ENCODE results near the gene SLC35A3. TPM values are rescaled to one million over a fixed set of nuclear protein-coding genes. Genes with fewer than 3 reads are reported as not detected.

The SLC35A3 gene
- total RNA-seq, 1 donor from 2014 or later, result 38.9 TPM

DNA sequence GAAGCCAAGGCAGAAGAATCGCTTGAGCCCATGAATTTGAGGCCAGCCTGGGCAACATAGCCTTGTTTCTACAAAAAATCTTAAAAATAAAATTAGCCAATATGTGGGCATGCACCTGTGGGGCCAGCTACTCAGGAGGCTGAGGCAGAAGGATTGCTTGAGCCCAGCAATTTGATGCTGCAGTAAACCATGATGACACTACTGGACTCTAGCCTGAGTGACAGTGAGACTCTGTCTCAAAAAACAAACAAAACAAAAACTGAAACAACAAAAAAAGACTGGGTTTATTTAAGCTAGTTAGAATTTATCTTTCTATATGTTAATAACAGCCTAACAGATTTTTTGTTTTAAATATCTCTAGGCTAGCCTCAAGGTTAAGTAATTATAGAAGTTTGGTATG, 57.4 kb downstream of the SLC35A3 start:
- Mint-ChIP-seq H3K4me1 (peaks cover 2% of the 10 kb centered on the region), H3K9me3 (no peaks in the 10 kb centered on the region), H3K36me3 (no peaks in the 10 kb centered on the region), H3K27ac (no peak overlapping the region), H3K4me3 (no peak overlapping the region), H3K27me3 (ENCODE audit: insufficient read depth, low read depth) (no peaks in the 10 kb centered on the region)
- no peak overlapping the region for H3K4me2 ChIP-seq
- H3F3A ChIP-seq (ENCODE audit: low read depth), result no peaks in the 10 kb centered on the region
- DNase-seq (ENCODE audit: low spot score), result no peak
- H3K9me3 ChIP-seq (ENCODE audit: low read depth), result no peaks in the 10 kb centered on the region
- H2AFZ ChIP-seq (replicated peaks), result no peak overlapping the region
- no peaks in the 10 kb centered on the region for H4K20me1 ChIP-seq (ENCODE audit: low read depth)
- H3K36me3 ChIP-seq, result peaks cover 3% of the 10 kb centered on the region
- no peaks in the 10 kb centered on the region for H3K79me2 ChIP-seq (ENCODE audit: low read depth)
- TF ChIP-seq EZH2 (IDR thresholded peaks at IDR 0.05) (no peak), EZH2phosphoT487 (IDR thresholded peaks at IDR 0.05) (no peak)
- TF ChIP-seq, protein P1, sequence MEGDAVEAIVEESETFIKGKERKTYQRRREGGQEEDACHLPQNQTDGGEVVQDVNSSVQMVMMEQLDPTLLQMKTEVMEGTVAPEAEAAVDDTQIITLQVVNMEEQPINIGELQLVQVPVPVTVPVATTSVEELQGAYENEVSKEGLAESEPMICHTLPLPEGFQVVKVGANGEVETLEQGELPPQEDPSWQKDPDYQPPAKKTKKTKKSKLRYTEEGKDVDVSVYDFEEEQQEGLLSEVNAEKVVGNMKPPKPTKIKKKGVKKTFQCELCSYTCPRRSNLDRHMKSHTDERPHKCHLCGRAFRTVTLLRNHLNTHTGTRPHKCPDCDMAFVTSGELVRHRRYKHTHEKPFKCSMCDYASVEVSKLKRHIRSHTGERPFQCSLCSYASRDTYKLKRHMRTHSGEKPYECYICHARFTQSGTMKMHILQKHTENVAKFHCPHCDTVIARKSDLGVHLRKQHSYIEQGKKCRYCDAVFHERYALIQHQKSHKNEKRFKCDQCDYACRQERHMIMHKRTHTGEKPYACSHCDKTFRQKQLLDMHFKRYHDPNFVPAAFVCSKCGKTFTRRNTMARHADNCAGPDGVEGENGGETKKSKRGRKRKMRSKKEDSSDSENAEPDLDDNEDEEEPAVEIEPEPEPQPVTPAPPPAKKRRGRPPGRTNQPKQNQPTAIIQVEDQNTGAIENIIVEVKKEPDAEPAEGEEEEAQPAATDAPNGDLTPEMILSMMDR (IDR thresholded peaks at IDR 0.05), result no peak
- no peaks in the 10 kb centered on the region for H3K27me3 ChIP-seq
- no peaks in the 10 kb centered on the region for H3K4me1 ChIP-seq
- no peak overlapping the region for H3K9ac ChIP-seq
- H3K4me3 ChIP-seq, result no peak overlapping the region
- H3K27ac ChIP-seq, result no peak overlapping the region

GRCh38 chr1:100028765-100029164, 59.0 kb downstream of the SLC35A3 start:
- TF ChIP-seq, protein P1 (IDR thresholded peaks at IDR 0.05), result no peak
- no peak for TF ChIP-seq EZH2phosphoT487 (IDR thresholded peaks at IDR 0.05)
- TF ChIP-seq EZH2 (IDR thresholded peaks at IDR 0.05), result no peak
- no peaks in the 10 kb centered on the region for H3K36me3 Mint-ChIP-seq
- H3K4me3 Mint-ChIP-seq, result no peak overlapping the region
- Histone ChIP-seq H3K4me2 (no peak overlapping the region), H4K20me1 (ENCODE audit: low read depth) (no peaks in the 10 kb centered on the region), H3K4me3 (no peak overlapping the region), H2AFZ (replicated peaks) (no peak overlapping the region), H3K4me1 (no peaks in the 10 kb centered on the region), H3K36me3 (no peaks in the 10 kb centered on the region), H3K27ac (no peak overlapping the region), H3K27me3 (no peaks in the 10 kb centered on the region), H3K9ac (no peak overlapping the region), H3K79me2 (ENCODE audit: low read depth) (no peaks in the 10 kb centered on the region), H3K9me3 (ENCODE audit: low read depth) (no peaks in the 10 kb centered on the region), H3F3A (ENCODE audit: low read depth) (no peaks in the 10 kb centered on the region)
- H3K27ac Mint-ChIP-seq, result no peak overlapping the region
- H3K9me3 Mint-ChIP-seq, result no peaks in the 10 kb centered on the region
- no peak for DNase-seq (ENCODE audit: low spot score)
- peaks cover 2% of the 10 kb centered on the region for H3K4me1 Mint-ChIP-seq
- H3K27me3 Mint-ChIP-seq (ENCODE audit: insufficient read depth, low read depth), result no peaks in the 10 kb centered on the region

DNA sequence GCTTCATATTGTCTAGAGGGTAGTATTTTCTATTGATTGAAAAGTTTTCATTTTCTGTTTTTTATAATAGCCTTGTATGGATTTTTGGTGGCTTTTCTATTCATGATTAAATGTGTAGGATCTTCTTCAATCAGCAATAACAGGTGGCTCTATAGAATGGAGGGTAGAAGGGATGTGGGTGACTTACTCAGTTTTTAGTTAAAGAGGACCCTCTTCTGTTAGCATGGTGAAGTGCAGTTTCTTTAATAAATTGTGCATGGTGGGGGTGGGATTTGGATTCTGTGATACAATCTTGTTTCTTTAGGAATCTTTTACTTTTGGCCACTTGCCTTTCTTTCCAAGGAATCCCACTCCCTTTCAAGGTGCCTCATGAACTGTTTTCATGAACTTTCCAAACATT, 64.7 kb downstream of the SLC35A3 start:
- H4K20me1 ChIP-seq (ENCODE audit: low read depth), result peaks cover 6% of the 10 kb centered on the region
- TF ChIP-seq EZH2phosphoT487 (IDR thresholded peaks at IDR 0.05), result no peak
- no peak for TF ChIP-seq EZH2 (IDR thresholded peaks at IDR 0.05)
- TF ChIP-seq, protein P1 (IDR thresholded peaks at IDR 0.05), result peak; percentile 63
- H3K36me3 ChIP-seq, result no peaks in the 10 kb centered on the region
- H3K27me3 ChIP-seq, result no peaks in the 10 kb centered on the region
- H3K27ac ChIP-seq, result no peak overlapping the region
- Mint-ChIP-seq H3K27ac (no peak overlapping the region), H3K9me3 (no peaks in the 10 kb centered on the region), H3K36me3 (peaks cover 7% of the 10 kb centered on the region), H3K4me1 (peaks cover 23% of the 10 kb centered on the region), H3K4me3 (no peak overlapping the region), H3K27me3 (ENCODE audit: insufficient read depth, low read depth) (no peaks in the 10 kb centered on the region)
- no peaks in the 10 kb centered on the region for H3K9me3 ChIP-seq (ENCODE audit: low read depth)
- peaks cover 26% of the 10 kb centered on the region for H3F3A ChIP-seq (ENCODE audit: low read depth)
- peak; percentile 46 for DNase-seq (ENCODE audit: low spot score)
- H3K79me2 ChIP-seq (ENCODE audit: low read depth), result peaks cover 36% of the 10 kb centered on the region
- H3K4me2 ChIP-seq, result peak overlapping the region; percentile 6
- H2AFZ ChIP-seq (replicated peaks), result no peak overlapping the region
- H3K9ac ChIP-seq, result no peak overlapping the region
- H3K4me1 ChIP-seq, result peaks cover 9% of the 10 kb centered on the region
- no peak overlapping the region for H3K4me3 ChIP-seq

All from neural progenitor cell (in vitro differentiated cells).